ENCODE data around the gene LDHAL6B. TPM values are rescaled to one million over a fixed set of nuclear protein-coding genes. Genes with fewer than 3 reads are reported as not detected.

LDHAL6B gene
- total RNA-seq, 4 donors from 2014 or later: not detected

GRCh38 chr15:59240036-59240435 lies 33.4 kb downstream of the LDHAL6B start:
- intact Hi-C loops (cut with DNase I): no loop called here
- H3K4me3 ChIP-seq: no peak overlapping the region
- TF ChIP-seq POLR2AphosphoS5 (IDR thresholded peaks at IDR 0.05) (no peak), EP300 (IDR thresholded peaks at IDR 0.05) (no peak), POLR2A (IDR thresholded peaks at IDR 0.05; ENCODE audit: low read depth) (no peak), CTCF (IDR thresholded peaks at IDR 0.05) (no peak)
- no peaks in the 10 kb centered on the region for H3K27me3 ChIP-seq
- H3K9me3 ChIP-seq: no peaks in the 10 kb centered on the region
- DNase-seq (ENCODE audit: extremely low spot score): no peak
- H3K4me1 ChIP-seq: peaks cover 0 to 10% (median 0%) of the 10 kb centered on the region in 4 donors
- WGBS: 77% methylated on average over 5 of the region's 5 CpGs
- peaks cover 0 to 5% (median 0%) of the 10 kb centered on the region in 4 donors for H3K36me3 ChIP-seq
- H3K27ac ChIP-seq (replicated peaks in 1 of 4): no peak overlapping the region

- no peak for DNase-seq (ENCODE audit: extremely low spot score)
- TF ChIP-seq POLR2AphosphoS5 (IDR thresholded peaks at IDR 0.05): no peak
- no peak for TF ChIP-seq EP300 (IDR thresholded peaks at IDR 0.05)
- TF ChIP-seq POLR2A (IDR thresholded peaks at IDR 0.05; ENCODE audit: low read depth): no peak
- no peak for TF ChIP-seq CTCF (IDR thresholded peaks at IDR 0.05)
- Histone ChIP-seq H3K9me3 (no peaks in the 10 kb centered on the region), H3K36me3 (peaks cover 0 to 5% (median 0%) of the 10 kb centered on the region in 4 donors), H3K27ac (replicated peaks in 1 of 4) (no peak overlapping the region), H3K4me1 (peaks cover 0 to 4% (median 2%) of the 10 kb centered on the region in 4 donors), H3K27me3 (no peaks in the 10 kb centered on the region), H3K4me3 (no peak overlapping the region)
- WGBS: 88% methylated on average over 2 of the region's 2 CpGs
- intact Hi-C loops (cut with DNase I): no loop called here
Observed at GRCh38 chr15:59242649-59243048, 36.0 kb downstream of the LDHAL6B start.

GRCh38 chr15:59243622-59244021 lies 37.0 kb downstream of the LDHAL6B start:
- Histone ChIP-seq H3K36me3 (peaks cover 0 to 5% (median 0%) of the 10 kb centered on the region in 4 donors), H3K27me3 (no peaks in the 10 kb centered on the region), H3K9me3 (no peaks in the 10 kb centered on the region), H3K27ac (replicated peaks in 1 of 4) (no peak overlapping the region), H3K4me1 (peaks cover 0 to 6% (median 0%) of the 10 kb centered on the region in 4 donors), H3K4me3 (no peak overlapping the region)
- intact Hi-C loops (cut with DNase I): no loop called here
- TF ChIP-seq POLR2AphosphoS5 (IDR thresholded peaks at IDR 0.05) (no peak), POLR2A (IDR thresholded peaks at IDR 0.05; ENCODE audit: low read depth) (no peak), CTCF (IDR thresholded peaks at IDR 0.05) (no peak), EP300 (IDR thresholded peaks at IDR 0.05) (no peak)
- WGBS: 84% methylated on average over 5 of the region's 5 CpGs
- no peak for DNase-seq (ENCODE audit: extremely low spot score)

- no peak for DNase-seq (ENCODE audit: extremely low spot score)
- 95% methylated on average over 3 of the region's 3 CpGs for WGBS
- no peak for TF ChIP-seq EP300 (IDR thresholded peaks at IDR 0.05)
- TF ChIP-seq POLR2A (IDR thresholded peaks at IDR 0.05; ENCODE audit: low read depth): no peak
- no peak for TF ChIP-seq POLR2AphosphoS5 (IDR thresholded peaks at IDR 0.05)
- no peak for TF ChIP-seq CTCF (IDR thresholded peaks at IDR 0.05)
- intact Hi-C loops (cut with DNase I): no loop called here
- no peak overlapping the region for H3K4me3 ChIP-seq
- H3K27ac ChIP-seq (replicated peaks in 1 of 4): no peak overlapping the region
- peaks cover 0 to 6% (median 0%) of the 10 kb centered on the region in 4 donors for H3K4me1 ChIP-seq
- no peaks in the 10 kb centered on the region for H3K27me3 ChIP-seq
- peaks cover 0 to 5% (median 0%) of the 10 kb centered on the region in 4 donors for H3K36me3 ChIP-seq
- no peaks in the 10 kb centered on the region for H3K9me3 ChIP-seq
Observed at GRCh38 chr15:59244337-59244736, 37.7 kb downstream of the LDHAL6B start.

- intact Hi-C loops (cut with DNase I): loop anchor here (5.0 kb wide), 1 partner anchor 127 kb away; the partner anchor contains the start of gene MYO1E
- no peak overlapping the region for H3K27ac ChIP-seq (replicated peaks in 1 of 4)
Observed at GRCh38 chr15:59245559-59245958, 38.9 kb downstream of the LDHAL6B start.

More at GRCh38 chr15:59245559-59245958, 38.9 kb downstream of the LDHAL6B start:
- Histone ChIP-seq H3K36me3 (peaks cover 0 to 15% (median 2%) of the 10 kb centered on the region in 4 donors), H3K27me3 (no peaks in the 10 kb centered on the region), H3K4me3 (no peak overlapping the region), H3K9me3 (no peaks in the 10 kb centered on the region), H3K4me1 (peaks cover 0 to 6% (median 0%) of the 10 kb centered on the region in 4 donors)
- TF ChIP-seq EP300 (IDR thresholded peaks at IDR 0.05) (no peak), CTCF (IDR thresholded peaks at IDR 0.05) (no peak), POLR2A (IDR thresholded peaks at IDR 0.05; ENCODE audit: low read depth) (no peak), POLR2AphosphoS5 (IDR thresholded peaks at IDR 0.05) (no peak)
- 82% methylated on average over 2 of the region's 2 CpGs for WGBS
- DNase-seq (ENCODE audit: extremely low spot score): no peak

All from esophagus muscularis mucosa (tissue), 4 donors.